OCI-M2 (cell line): ENCODE results near the gene TMEM25.
"Not testable (repeated sequence)": the region's sequence is repeated elsewhere in the genome, so short reads cannot be mapped to it uniquely, and the experiment has no call there.

Source experiments
- DNase-seq: peaks from one replicate; lab custom pipeline; 2025; ENCODE audit not compliant: unreplicated experiment; lab: John Stamatoyannopoulos, UW

The TMEM25 gene

DNA sequence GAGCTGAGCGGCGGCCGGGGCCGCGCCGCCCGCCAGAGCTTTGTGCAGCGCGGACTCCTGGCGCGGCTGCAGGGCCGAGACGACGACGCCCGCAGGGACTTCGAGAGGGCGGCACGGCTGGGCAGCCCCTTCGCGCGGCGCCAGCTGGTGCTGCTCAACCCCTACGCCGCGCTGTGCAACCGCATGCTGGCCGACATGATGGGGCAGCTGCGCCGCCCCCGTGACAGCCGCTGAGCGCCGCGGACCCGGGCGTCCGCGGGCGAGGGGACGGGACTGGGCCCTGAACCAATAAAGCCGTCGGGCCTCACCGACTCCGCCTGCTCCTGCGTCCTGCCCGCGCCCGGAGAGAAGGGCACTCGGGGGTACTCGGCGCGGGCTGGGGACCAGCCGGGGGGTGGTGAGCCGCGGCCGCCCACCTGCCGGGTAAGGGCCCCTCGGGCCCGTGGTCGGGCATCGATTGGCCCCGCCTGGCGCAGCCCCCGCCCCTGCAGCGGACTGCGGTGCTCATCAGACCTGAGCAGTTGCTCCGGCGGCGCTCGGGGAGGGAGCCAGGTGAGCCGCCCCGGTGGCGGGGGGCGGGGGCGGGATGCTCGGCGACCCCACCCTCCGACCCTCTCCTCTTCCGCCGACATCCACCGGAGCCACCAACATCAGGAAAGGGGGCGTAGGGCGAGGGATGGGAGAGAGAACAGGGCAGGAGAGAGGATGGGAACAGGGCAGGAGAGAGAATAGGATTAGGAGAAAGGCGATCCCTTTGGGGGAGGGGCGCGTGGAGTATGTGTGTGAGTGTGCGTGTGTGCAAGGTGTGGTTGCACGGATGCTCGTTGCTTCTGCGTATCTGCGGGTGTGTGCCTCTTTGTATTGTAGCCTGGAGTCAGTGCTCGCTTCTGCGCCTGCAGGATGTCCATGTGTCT, at the start of gene TMEM25:
Gene TMEM25 (plus strand): TSS at position 510 of the 914 bp plus-strand sequence. CDS start 610 bp downstream, outside the sequence.
- DNase-seq = no peak

GRCh38 chr11:118481238-118481637, 49.8 kb upstream of the TMEM25 start:
- not testable (repeated sequence) for DNase-seq

DNA sequence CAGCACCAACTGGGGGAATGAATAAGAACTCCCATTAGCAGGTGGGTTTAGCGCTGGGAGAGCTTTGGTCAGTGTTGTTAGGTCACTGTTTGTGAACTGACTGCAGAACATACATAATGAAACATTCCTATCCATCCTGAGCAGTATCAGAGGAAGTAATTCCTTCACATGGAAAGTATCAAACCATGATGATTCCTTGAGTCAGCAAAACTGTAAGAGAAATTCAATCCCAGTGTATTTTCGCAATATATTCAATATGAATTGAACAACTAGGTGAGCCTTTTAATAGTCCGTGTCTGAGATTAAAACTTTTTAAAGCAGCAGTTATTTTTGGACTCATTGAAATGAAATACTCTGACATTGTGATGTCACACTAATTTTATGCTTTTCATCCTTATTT, 46.6 kb upstream of the TMEM25 start:
- no peak for DNase-seq

- no peak for DNase-seq
These were observed 45.7 kb upstream of the TMEM25 start for GRCh38 chr11:118485273-118485672.

- no peak for DNase-seq
These were observed 42.4 kb upstream of the TMEM25 start for GRCh38 chr11:118488480-118489109.

DNA sequence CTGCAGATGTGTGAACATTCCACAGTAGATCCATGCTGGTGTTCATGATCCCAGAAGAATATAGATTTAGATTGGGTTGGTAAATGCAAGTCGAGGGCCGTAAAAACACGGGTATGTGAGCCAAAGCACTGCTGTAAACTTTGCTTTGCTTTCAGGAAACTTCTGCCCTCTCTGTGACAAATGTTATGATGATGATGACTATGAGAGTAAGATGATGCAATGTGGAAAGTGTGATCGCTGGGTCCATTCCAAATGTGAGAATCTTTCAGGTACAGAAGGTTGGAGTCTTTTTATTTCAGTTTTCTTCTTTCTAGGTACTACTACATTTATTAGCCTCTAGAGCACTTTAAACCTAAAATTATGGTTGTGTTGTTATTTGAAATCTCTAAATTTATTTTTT, 40.0 kb upstream of the TMEM25 start:
- DNase-seq = no peak

DNA sequence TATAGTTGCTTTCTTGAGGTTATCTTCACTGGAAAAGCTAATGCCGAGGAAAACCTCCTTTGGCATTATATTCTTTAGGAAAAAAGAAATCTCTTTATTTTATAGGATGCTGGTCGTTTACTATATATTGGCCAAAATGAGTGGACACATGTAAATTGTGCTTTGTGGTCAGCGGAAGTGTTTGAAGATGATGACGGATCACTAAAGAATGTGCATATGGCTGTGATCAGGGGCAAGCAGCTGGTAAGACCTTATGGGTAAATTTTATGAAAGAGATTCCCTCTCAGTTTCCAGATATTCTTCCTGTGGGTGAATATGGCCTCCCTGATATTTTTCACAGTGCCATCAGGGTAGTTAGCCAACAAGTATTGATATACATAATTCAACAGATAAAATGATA, 33.2 kb upstream of the TMEM25 start:
- no peak for DNase-seq

- no peak for DNase-seq
These were observed 27.8 kb upstream of the TMEM25 start for GRCh38 chr11:118503216-118503615.

- no peak for DNase-seq
These were observed 19.4 kb upstream of the TMEM25 start for GRCh38 chr11:118511601-118512000.

GRCh38 chr11:118514103-118514502, 16.9 kb upstream of the TMEM25 start:
- DNase-seq = no peak

DNA sequence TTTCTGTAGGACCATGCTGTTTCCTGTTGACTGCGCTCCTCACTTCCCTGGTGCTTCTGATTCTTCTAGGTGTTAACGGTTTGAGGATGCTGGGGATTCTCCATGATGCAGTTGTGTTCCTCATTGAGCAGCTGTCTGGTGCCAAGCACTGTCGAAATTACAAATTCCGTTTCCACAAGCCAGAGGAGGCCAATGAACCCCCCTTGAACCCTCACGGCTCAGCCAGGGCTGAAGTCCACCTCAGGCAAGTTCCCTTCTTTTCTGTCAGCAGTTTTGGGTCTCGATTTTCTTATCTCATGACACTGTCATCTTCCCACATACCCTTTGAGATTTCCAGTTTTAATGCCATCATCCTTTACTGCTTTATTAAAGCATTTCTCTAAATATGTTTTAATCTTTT, 11.4 kb upstream of the TMEM25 start:
- no peak for DNase-seq

- no peak for DNase-seq
These were observed 9.1 kb upstream of the TMEM25 start for GRCh38 chr11:118521892-118522311.

DNA sequence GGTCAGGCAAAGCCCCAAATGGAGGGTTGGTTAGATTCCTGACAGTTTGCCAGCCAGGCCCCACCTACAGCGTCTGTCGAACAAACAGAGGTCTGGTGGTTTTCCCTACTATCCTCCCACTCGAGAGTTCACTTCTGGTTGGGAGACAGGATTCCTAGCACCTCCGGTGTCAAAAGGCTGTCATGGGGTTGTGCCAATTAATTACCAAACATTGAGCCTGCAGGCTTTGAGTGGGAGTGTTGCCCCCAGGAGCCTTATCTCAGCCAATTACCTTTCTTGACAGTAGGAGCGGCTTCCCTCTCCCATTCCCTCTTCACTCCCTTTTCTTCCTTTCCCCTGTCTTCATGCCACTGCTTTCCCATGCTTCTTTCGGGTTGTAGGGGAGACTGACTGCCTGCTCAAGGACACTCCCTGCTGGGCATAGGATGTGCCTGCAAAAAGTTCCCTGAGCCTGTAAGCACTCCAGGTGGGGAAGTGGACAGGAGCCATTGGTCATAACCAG, 8.4 kb upstream of the TMEM25 start:
- no peak for DNase-seq

DNA sequence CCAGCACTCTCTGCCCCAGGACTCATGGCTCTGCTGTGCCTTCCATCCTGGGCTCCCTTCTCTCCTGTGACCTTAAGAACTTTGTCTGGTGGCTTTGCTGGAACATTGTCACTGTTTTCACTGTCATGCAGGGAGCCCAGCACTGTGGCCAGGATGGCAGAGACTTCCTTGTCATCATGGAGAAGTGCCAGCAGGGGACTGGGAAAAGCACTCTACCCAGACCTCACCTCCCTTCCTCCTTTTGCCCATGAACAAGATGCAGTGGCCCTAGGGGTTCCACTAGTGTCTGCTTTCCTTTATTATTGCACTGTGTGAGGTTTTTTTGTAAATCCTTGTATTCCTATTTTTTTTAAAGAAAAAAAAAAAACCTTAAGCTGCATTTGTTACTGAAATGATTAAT, 6.6 kb upstream of the TMEM25 start:
- no peak for DNase-seq

- no peak for DNase-seq
These were observed 6.1 kb upstream of the TMEM25 start for GRCh38 chr11:118524757-118525470.

DNA sequence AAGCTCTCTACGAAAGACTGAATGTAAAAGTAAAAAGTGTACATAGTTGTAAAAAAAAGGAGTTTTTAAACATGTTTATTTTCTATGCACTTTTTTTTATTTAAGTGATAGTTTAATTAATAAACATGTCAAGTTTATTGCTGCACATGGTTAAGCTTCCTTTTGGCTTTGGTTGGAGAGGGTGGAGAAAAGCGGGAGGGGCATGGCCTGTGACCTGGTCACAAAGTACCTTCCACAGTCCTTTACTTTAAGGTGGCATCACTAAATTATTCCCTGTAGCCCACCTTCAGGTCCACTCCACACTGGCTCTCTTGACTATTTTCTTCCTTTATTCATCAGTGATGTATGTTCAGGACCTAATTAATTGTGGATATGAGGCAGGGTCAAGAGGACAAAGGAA, 4.3 kb upstream of the TMEM25 start:
- no peak for DNase-seq

- DNase-seq = no peak
These were observed 3.9 kb upstream of the TMEM25 start, which contains the start of gene TTC36 for GRCh38 chr11:118527109-118527508. Gene TTC36 (plus strand): TSS chr11:118527474. CDS start chr11:118527495, 21 bp downstream.

DNA sequence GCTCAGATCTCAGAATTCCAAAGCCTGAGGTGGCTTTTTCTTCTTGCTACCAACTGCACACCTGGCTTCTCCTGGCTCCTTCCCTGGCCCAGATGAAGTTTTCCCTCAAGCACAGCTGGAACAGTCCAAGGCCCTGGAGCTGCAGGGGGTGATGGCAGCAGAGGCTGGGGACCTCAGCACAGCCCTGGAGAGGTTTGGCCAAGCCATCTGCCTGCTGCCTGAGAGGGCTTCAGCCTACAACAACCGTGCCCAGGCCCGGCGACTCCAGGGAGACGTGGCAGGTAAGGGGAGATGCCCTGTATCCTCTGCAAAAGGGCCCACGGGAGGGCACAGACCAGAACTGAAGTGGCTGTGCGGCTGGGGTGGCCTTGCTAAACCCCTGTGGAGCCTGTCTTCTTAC, 2.5 kb upstream of the TMEM25 start:
- no peak for DNase-seq

- no peak for DNase-seq
These were observed 1.3 kb upstream of the TMEM25 start for GRCh38 chr11:118529584-118530175.

DNA sequence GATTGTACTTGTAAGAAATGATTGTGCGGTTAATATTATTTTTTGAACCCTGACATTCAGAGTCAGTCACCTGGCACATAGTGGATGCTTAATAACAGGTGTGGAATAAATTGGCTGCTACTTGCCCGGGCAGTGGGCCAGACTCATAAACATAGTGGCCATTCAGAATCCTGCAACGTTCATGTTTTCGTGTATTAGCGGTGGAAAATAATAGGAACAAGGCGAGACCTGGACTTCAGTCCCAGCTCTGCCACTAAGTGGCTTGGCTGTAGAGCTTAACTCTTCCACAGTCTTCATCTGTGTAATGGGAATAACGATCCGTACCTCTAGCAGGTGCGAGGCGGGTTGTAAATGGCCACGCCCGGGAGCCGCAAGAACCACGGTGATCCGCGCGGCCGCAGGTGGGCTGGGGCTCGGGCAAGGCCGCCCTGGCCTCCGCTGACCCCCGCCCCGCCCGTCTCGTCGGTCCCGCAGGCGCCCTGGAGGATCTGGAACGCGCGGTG, 761 bp upstream of the TMEM25 start:
- no peak for DNase-seq

DNA sequence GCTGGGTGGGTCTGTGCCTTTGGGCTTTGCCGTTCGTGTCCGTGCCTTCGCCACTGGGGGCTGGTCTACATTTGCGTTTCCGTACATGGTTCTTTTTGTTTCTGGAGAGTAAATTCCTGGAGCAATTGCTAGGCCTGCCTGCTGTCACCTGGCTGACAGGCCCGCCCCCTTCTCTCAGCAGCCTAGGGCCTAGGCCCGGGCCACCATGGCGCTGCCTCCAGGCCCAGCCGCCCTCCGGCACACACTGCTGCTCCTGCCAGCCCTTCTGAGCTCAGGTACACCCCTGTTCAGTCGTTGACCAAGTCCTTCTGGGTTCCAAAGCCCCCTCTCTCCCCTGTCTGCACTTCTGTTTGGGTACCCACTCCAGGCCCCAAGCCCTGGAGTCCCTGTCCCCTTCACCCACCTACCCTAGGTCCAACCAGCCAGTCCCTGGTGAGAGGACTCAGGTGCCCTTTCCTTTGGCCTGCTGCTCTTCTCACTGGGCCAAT, 649 bp downstream of the TMEM25 start:
- DNase-seq = no peak
